Skeletal muscle tissue (tissue), 4 donors: ENCODE results near the gene CNFN. TPM values are rescaled to one million over a fixed set of nuclear protein-coding genes. Genes with fewer than 3 reads are reported as not detected.
A peak's percentile ranks its signal among the peaks of the same experiment; 100 is the strongest.

Experiments used
- H3K27ac ChIP-seq: one replicate; pipeline ENCODE4 v1.7.0; 2013; ENCODE audit warnings: mild to moderate bottlenecking, low read depth, low read length, inconsistent platforms
- H3K27me3 ChIP-seq, 3 donors: one replicate each; pipeline ENCODE4 v1.7.0; 2013; ENCODE audit warnings: low read length in 3 of 3; ENCODE audit not compliant: control insufficient read depth in 3 of 3, insufficient read depth in 3 of 3
- H3K36me3 ChIP-seq, 3 donors: one replicate each; pipeline ENCODE4 v1.7.0; 2013; ENCODE audit warnings: low read length in 3 of 3; ENCODE audit not compliant: control insufficient read depth in 3 of 3, insufficient read depth in 3 of 3
- H3K4me1 ChIP-seq, 3 donors: one replicate each; pipeline ENCODE4 v1.7.0; 2013; ENCODE audit warnings: low read length in 3 of 3, mild to moderate bottlenecking in 3 of 3; ENCODE audit not compliant: control insufficient read depth in 3 of 3, insufficient read depth in 3 of 3
- H3K4me3 ChIP-seq, 3 donors: one replicate each; pipeline ENCODE4 v1.7.0; 2013; ENCODE audit warnings: low read length in 3 of 3
- H3K9ac ChIP-seq, 3 donors: one replicate each; pipeline ENCODE4 v1.7.0; 2013; ENCODE audit warnings: low read length in 3 of 3, mild to moderate bottlenecking in 3 of 3, moderate library complexity in 2 of 3, low read depth in 1 of 3
- H3K9me3 ChIP-seq, 3 donors: one replicate each; pipeline ENCODE4 v1.7.0; 2013; ENCODE audit warnings: low read length in 3 of 3; ENCODE audit not compliant: control insufficient read depth in 3 of 3
- total RNA-seq: library from RNA; depleted of rRNA; stranded (reverse); fragments of >200 nt; gene quantifications from one replicate; pipeline ENCODE4 v1.2.3, GENCODE V29; 2014
- donor health status: Osteomylitis.

The CNFN gene
- total RNA-seq, 1 donor from 2014 or later, result not detected

DNA sequence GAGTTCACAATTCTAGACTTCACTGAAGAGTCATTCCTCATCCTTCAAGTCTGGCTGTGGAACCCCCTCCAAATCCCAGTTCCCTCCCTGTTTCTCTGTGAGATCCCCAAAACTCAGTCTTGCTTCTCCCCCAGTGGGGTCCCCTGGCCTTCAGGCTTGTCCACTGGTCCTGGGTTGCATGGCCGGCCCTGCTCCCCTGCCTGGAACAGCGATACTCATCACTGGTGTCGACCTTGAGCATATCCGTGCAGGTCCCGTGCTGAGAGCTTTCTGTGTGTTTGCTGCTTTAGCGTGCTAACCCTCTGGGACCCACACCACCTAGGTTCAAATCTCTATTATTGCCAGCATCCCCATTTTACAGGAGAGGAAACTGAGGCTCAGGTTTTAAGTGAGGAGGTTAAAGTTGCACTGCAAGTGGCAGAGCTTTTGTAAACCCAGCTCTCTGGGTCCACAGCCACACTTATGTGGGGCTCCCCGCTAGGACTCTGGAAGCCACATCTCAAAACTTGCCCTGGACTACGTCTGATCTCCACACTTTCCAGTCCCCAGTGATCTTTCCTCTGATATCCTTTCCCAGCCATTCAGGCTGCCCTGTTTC is 21.6 kb upstream of the CNFN start:
- H3K36me3 ChIP-seq, result peaks cover 0 to 13% (median 0%) of the 10 kb centered on the region in 3 donors
- peak overlapping the region in 2 of 3 donors; percentile 45 for H3K9ac ChIP-seq
- peak overlapping the region; percentile 60 for H3K27ac ChIP-seq
- H3K4me1 ChIP-seq, result peaks cover 18 to 33% (median 23%) of the 10 kb centered on the region in 3 donors
- H3K27me3 ChIP-seq, result no peaks in the 10 kb centered on the region
- peak overlapping the region in 1 of 3 donors; percentile 3 for H3K4me3 ChIP-seq
- H3K9me3 ChIP-seq, result no peaks in the 10 kb centered on the region

DNA sequence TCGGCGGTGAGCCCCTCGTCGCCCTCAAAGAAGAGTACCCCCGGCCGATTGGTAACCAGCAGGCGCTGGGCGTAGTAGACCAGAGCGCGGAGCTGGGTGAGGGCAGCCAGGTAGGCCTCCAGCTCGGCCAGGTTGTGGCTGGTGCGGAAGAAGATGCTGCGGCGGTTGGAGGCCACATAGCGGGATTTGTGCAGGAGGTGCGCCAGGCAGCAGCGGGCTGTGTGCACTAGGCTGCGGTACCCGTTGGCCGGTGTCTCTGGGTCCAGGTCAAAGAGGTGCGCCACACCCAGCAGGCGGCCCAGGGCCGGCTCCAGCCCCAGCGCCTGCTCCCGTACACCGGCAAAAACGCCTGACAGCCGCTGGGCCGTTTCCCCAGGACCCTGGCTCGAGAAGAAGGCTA is 20.3 kb upstream of the CNFN start:
- no peak overlapping the region for H3K9ac ChIP-seq
- H3K4me3 ChIP-seq, result no peak overlapping the region
- no peaks in the 10 kb centered on the region for H3K9me3 ChIP-seq
- H3K4me1 ChIP-seq, result peaks cover 18 to 33% (median 23%) of the 10 kb centered on the region in 3 donors
- no peaks in the 10 kb centered on the region for H3K27me3 ChIP-seq
- peaks cover 0 to 19% (median 0%) of the 10 kb centered on the region in 3 donors for H3K36me3 ChIP-seq
- no peak overlapping the region for H3K27ac ChIP-seq

DNA sequence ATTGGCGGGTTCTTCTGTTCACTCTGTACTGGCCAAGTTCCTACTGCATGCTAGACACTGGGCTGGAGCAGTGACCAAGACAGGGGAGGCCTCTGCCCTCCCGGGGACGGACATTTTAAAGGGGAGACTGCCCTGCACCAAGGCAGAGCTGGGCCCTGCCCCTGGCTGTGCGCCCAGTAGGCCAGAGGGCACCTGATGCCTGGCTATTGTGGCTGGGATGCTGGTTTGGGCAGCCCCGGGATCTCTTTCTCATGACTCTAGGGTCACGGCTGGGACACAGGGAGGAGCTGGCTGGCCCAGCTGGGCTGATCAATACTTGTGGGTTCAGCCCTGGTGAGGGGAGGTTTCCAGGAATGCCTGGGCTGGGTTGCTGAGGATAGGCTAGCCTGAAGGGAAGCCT is 19.4 kb upstream of the CNFN start:
- peaks cover 0 to 18% (median 0%) of the 10 kb centered on the region in 3 donors for H3K36me3 ChIP-seq
- H3K27me3 ChIP-seq, result no peaks in the 10 kb centered on the region
- H3K4me3 ChIP-seq, result peak overlapping the region in 1 of 3 donors; percentile 13
- H3K27ac ChIP-seq, result no peak overlapping the region
- no peaks in the 10 kb centered on the region for H3K9me3 ChIP-seq
- H3K4me1 ChIP-seq, result peaks cover 18 to 33% (median 23%) of the 10 kb centered on the region in 3 donors
- H3K9ac ChIP-seq, result no peak overlapping the region

DNA sequence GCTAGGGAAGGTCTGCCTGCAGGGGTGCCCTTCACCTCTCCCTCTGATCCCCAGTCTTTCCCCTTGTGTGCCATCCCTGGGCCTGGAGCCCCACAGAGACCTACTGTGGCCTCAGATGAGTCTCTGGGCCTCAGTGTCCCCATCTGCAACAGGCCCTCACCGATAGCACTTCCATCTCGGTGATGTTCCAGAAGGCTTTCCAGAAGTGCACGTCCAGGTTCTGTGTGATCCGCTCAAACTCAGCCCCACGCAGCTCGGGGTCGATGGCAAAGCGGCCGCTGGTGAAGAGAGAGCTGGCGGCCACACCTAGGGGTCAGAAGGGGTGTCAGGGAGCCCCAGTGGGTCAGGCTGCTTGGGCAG is 17.7 kb upstream of the CNFN start:
- H3K27me3 ChIP-seq, result no peaks in the 10 kb centered on the region
- H3K36me3 ChIP-seq, result peaks cover 0 to 15% (median 0%) of the 10 kb centered on the region in 3 donors
- H3K27ac ChIP-seq, result no peak overlapping the region
- no peak overlapping the region for H3K9ac ChIP-seq
- no peak overlapping the region for H3K4me3 ChIP-seq
- H3K9me3 ChIP-seq, result no peaks in the 10 kb centered on the region
- peaks cover 18 to 30% (median 23%) of the 10 kb centered on the region in 3 donors for H3K4me1 ChIP-seq

DNA sequence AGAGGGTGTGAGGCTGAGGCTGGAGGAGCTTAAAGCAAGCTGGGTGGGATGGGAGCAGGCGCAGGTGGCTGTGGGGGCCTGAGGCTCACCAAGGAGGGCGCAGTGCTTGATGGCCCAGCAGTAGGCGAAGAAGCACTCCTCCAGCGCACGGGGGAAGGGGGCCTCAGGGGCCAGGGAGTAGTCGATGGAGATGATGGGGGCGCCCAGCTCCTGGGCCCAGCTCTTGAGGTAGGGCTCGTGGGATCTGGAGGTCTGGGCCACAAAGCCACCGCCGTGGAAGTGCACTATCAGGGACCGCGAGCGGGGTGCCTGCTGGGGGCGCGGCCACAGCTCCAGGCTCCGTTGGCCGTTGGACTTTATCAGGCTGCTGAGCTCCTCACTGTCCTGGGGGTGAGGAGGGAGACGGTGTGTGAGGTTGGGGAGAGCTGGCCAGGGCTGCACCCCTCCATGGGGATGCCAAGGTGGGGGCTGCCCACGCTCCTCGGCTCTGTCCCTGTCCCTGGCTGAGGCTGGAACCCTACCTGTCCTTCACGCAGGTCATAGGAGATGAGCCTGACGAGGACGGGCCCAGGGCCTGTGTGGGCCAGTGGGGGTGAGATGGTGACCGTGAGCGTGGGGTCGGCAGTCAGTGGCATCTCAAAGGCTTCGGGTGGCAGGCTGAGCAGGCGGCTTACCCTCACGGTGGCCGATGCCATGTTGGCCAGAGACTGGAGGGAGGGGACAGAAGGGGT is 17.2 kb upstream of the CNFN start:
- Histone ChIP-seq H3K36me3 (peaks cover 0 to 15% (median 0%) of the 10 kb centered on the region in 3 donors), H3K27me3 (no peaks in the 10 kb centered on the region), H3K9ac (no peak overlapping the region), H3K4me3 (no peak overlapping the region), H3K9me3 (no peaks in the 10 kb centered on the region), H3K4me1 (peaks cover 17 to 25% (median 18%) of the 10 kb centered on the region in 3 donors), H3K27ac (no peak overlapping the region)

DNA sequence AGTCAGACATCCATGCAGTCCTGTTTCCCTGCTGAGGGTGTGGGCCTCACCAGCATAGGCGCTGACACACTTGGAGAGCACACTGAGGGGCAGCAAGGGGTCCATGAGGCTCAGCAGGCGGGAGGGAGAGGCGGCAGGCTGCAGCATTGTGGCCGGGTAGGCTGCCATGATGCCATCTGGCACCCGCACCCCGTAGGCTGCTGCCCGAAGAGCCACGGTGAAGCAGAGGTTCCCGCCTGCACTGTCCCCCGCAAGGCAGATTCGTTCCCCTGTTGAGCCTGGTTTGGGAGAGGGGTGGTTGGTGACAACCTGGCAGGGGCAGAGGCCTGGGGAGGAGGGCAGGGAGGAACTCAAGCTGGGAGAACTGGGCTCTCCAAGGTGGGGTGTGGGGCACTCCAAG is 16.0 kb upstream of the CNFN start:
- H3K27me3 ChIP-seq, result no peaks in the 10 kb centered on the region
- H3K4me1 ChIP-seq, result peaks cover 14 to 21% (median 15%) of the 10 kb centered on the region in 3 donors
- no peak overlapping the region for H3K4me3 ChIP-seq
- H3K27ac ChIP-seq, result no peak overlapping the region
- no peak overlapping the region for H3K9ac ChIP-seq
- H3K9me3 ChIP-seq, result no peaks in the 10 kb centered on the region
- peaks cover 0 to 15% (median 0%) of the 10 kb centered on the region in 3 donors for H3K36me3 ChIP-seq

DNA sequence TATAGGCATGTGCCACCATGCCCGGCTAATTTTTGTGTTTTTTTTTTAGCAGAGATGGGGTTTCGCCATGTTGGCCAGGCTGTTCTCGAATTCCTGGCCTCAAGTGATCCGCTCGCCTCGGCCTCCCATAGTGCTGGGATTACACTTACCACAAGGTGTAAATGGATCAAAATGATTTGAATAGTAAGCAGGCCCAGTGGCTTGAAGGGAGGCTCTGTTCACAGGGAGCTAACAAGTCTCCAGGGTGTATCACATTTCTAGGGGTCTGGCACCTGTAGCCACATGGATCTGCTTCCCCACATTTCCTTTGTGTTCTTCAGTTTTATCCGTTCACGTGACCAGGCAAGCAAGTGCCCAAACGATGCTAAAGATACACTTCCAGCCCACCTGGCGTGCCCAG is 13.5 kb upstream of the CNFN start:
- H3K27me3 ChIP-seq, result no peaks in the 10 kb centered on the region
- H3K4me3 ChIP-seq, result no peak overlapping the region
- H3K27ac ChIP-seq, result no peak overlapping the region
- peaks cover 0 to 15% (median 0%) of the 10 kb centered on the region in 3 donors for H3K36me3 ChIP-seq
- H3K9ac ChIP-seq, result no peak overlapping the region
- no peaks in the 10 kb centered on the region for H3K9me3 ChIP-seq
- H3K4me1 ChIP-seq, result peaks cover 13 to 17% (median 15%) of the 10 kb centered on the region in 3 donors

DNA sequence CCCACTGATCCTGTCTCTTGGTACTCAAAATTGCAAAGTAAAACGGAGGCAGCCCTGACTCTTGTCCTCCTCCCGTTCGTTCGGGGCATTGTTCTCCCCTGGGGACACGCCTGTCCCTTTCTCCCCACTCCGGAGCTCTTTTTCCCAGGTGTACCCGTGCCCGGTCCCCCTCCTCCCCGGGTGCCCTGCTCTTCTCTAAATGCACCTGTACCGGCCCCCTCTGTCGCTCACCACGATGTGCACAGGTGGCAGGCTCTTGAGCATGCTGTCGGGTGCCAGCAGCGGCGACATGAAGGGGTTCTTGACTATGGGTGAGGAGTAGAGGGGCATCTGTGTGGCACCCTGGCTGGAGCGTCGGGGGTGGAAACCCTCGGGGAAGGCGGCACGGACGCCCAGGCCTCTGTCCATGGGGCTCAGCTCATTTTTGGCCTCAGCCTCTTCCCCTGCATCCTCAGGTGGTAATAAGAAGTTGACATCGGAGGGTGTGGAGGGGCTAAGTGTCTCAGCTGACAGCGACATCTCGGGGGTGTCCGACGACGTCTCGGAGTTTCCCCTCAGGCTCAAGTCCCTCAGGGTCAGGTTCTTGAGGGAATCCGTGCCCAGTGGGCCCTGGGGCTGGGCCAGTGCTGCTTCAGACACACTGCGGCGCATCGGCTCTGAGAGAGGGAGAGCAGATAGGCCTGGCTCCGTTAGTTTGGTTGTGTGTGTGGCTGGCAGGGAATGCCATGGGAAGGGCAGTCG is 12.4 kb upstream of the CNFN start:
- no peak overlapping the region for H3K27ac ChIP-seq
- H3K27me3 ChIP-seq, result no peaks in the 10 kb centered on the region
- H3K4me1 ChIP-seq, result peaks cover 17 to 22% (median 19%) of the 10 kb centered on the region in 3 donors
- peak overlapping the region in 1 of 3 donors; percentile 45 for H3K9ac ChIP-seq
- H3K9me3 ChIP-seq, result no peaks in the 10 kb centered on the region
- peaks cover 0 to 8% (median 0%) of the 10 kb centered on the region in 3 donors for H3K36me3 ChIP-seq
- peak overlapping the region in 1 of 3 donors; percentile 69 for H3K4me3 ChIP-seq

DNA sequence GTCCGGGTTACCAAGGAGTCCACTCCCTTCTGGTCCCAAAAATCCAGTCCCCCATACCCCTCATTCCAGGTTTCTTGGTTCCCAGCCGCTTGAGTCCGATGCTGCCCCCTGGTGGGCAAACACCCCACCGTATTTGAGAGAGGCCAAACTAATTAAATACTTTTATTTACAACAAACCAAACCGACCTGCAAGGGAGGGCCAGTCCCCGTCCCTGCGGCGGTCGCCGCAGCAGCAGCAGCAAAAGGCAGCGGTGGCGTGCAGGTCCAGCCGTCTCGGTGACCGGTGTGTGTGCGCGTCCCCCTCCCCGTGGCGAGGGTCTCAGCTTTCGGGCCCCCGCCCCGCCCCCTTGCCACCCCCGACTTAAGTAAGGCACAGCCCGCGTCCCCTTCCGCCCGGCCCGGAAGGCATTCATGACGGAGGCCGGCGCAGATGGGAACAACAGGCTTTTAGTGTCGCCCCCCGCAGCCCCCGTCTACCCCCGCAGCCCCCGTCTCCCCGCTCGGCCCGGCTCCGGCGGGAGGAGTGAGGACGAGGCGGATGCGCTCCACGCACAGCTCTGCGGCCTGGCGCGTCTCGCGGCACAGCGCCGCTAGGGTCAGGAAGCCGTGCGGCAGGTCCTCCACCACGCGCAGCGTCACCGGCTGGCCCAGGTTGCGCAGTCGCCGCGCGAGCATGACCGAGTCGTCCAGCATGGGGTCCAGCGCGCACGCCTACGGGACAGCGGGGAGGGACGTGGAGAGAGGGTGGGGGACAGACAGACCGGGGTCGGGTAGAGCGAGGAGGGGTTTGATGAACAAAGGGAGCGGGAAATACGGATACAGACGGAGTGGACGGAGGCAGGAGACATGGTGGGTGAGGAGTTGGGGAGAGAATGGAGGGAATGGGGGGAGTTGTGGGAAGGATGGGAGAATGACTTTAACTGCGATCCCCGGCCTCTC is 11.5 kb upstream of the CNFN start:
- peaks cover 24 to 29% (median 26%) of the 10 kb centered on the region in 3 donors for H3K4me1 ChIP-seq
- peaks cover 0 to 5% (median 0%) of the 10 kb centered on the region in 3 donors for H3K36me3 ChIP-seq
- no peaks in the 10 kb centered on the region for H3K27me3 ChIP-seq
- peak overlapping the region; percentile 45 to 80 (median 47) for H3K9ac ChIP-seq
- H3K9me3 ChIP-seq, result no peaks in the 10 kb centered on the region
- H3K27ac ChIP-seq, result no peak overlapping the region
- peak overlapping the region; percentile 67 to 77 (median 75) for H3K4me3 ChIP-seq
